Measurements from ENCODE around the gene FOXP1.

DNA sequence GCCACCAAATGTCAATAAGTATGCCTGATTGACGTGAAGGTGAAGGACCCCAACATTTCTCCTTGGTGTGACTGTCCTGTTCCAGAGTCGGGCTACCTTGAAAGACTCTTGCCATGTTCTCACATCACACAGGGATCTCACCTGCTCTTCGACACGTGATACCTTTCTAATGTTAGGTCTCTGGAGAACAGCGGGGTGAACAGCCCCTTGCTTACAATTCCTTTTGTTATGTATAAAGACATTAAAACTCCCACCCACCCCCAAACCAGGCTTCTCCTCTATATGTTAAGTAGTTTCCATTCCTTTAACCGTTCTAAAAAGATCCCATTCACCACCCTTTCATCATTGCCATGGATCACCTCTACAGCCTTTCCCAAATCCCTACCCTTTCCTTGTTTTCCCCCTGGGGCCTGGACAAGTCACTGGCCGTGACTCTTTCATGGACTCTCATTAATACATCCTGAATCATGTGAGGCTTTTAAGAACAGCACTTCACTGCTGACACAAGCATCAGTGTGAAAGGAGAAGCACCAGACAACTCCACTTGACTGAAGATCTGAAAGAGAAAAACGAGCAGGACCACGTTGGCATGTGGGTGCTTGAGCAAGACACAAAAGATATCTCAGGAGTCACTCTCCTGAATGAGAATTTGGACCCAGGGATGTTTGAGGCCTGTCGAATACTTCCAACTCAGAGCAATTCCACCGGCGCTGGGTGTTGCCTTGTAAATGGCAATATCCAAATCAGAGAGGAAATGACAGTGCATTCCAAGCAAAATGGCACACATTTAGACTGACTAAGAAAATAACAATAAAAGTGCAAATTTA is 115.0 kb downstream of the FOXP1 start:
- TF ChIP-seq, protein P1, sequence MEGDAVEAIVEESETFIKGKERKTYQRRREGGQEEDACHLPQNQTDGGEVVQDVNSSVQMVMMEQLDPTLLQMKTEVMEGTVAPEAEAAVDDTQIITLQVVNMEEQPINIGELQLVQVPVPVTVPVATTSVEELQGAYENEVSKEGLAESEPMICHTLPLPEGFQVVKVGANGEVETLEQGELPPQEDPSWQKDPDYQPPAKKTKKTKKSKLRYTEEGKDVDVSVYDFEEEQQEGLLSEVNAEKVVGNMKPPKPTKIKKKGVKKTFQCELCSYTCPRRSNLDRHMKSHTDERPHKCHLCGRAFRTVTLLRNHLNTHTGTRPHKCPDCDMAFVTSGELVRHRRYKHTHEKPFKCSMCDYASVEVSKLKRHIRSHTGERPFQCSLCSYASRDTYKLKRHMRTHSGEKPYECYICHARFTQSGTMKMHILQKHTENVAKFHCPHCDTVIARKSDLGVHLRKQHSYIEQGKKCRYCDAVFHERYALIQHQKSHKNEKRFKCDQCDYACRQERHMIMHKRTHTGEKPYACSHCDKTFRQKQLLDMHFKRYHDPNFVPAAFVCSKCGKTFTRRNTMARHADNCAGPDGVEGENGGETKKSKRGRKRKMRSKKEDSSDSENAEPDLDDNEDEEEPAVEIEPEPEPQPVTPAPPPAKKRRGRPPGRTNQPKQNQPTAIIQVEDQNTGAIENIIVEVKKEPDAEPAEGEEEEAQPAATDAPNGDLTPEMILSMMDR (conservative IDR thresholded peaks at IDR 0.05 in 1 of 2, IDR thresholded peaks at IDR 0.05 in 1 of 2; ENCODE audit: low read depth in 1 of 2, low read length in 2 of 2): no peak
- no peak for TF ChIP-seq EZH2 (IDR thresholded peaks at IDR 0.05; ENCODE audit: low read length, missing control alignments)

Data from fibroblast of lung (primary cell).